ENCODE measurements around the gene DCBLD1.

- no peak for TF ChIP-seq CTCF (conservative IDR thresholded peaks at IDR 0.05; ENCODE audit: low read depth, low read length)
- no peak for TF ChIP-seq MXI1 (IDR thresholded peaks at IDR 0.05; ENCODE audit: borderline replicate concordance, low read depth, low read length)
- TF ChIP-seq RAD21 (IDR thresholded peaks at IDR 0.05; ENCODE audit: low read length), result no peak
- TF ChIP-seq CEBPB (IDR thresholded peaks at IDR 0.05; ENCODE audit: low read depth, low read length), result no peak
- no peak for TF ChIP-seq POLR2A (IDR thresholded peaks at IDR 0.05; ENCODE audit: low read depth, low read length)
- TF ChIP-seq SMC3 (IDR thresholded peaks at IDR 0.05; ENCODE audit: low read depth, low read length), result no peak
- no peak for TF ChIP-seq RCOR1 (IDR thresholded peaks at IDR 0.05; ENCODE audit: insufficient replicate concordance, low read length)
- no peak for TF ChIP-seq FOS (IDR thresholded peaks at IDR 0.05; ENCODE audit: low read depth, low read length)
These were observed 12.7 kb upstream of the DCBLD1 start for GRCh38 chr6:117469791-117470190.
